HG02840 (cell line): ENCODE data around the gene OR2T10.
"Not testable (repeated sequence)": the region's sequence is repeated elsewhere in the genome, so short reads cannot be mapped to it uniquely, and the experiment has no call there.

Experiments used
- ATAC-seq: cut with Tn5 transposase; IDR thresholded peaks from one replicate; pipeline ENCODE4 v1.9.1; 2021; ENCODE audit warnings: mild to moderate bottlenecking, moderate library complexity, moderate number of reproducible peaks; ENCODE audit not compliant: unreplicated experiment, low FRiP score

The OR2T10 gene

GRCh38 chr1:248599396-248599795 is 1.9 kb upstream of the OR2T10 start:
- ATAC-seq, result no peak

- no peak for ATAC-seq
These were observed 885 bp downstream of the OR2T10 start for GRCh38 chr1:248596615-248597014.

- no peak for ATAC-seq
These were observed 4.3 kb downstream of the OR2T10 start for GRCh38 chr1:248593226-248593625.

GRCh38 chr1:248592655-248593054 is 4.8 kb downstream of the OR2T10 start:
- ATAC-seq, result no peak

GRCh38 chr1:248590055-248590454 is 7.4 kb downstream of the OR2T10 start:
- ATAC-seq, result no peak

- ATAC-seq, result no peak
These were observed 8.2 kb downstream of the OR2T10 start for GRCh38 chr1:248589334-248589733.

- no peak for ATAC-seq
These were observed 12.2 kb downstream of the OR2T10 start for GRCh38 chr1:248585266-248585665.

GRCh38 chr1:248576260-248576980 is 21.1 kb downstream of the OR2T10 start:
- no peak for ATAC-seq

GRCh38 chr1:248574657-248575056 is 22.8 kb downstream of the OR2T10 start, which contains the start of gene OR2T34:
Gene OR2T34, minus strand, starts transcription at chr1:248574757. Its CDS starts 0 bp downstream, at chr1:248574757.
- ATAC-seq, result not testable (repeated sequence)

GRCh38 chr1:248573856-248574255 is 23.6 kb downstream of the OR2T10 start:
- not testable (repeated sequence) for ATAC-seq

GRCh38 chr1:248572049-248572448 is 25.5 kb downstream of the OR2T10 start:
- peak; percentile 97 for ATAC-seq

- ATAC-seq, result not testable (repeated sequence)
These were observed 26.7 kb downstream of the OR2T10 start for GRCh38 chr1:248570811-248571210.

- ATAC-seq, result not testable (repeated sequence)
These were observed 28.5 kb downstream of the OR2T10 start for GRCh38 chr1:248569049-248569448.

GRCh38 chr1:248565530-248566373 is 31.7 kb downstream of the OR2T10 start:
- ATAC-seq, result peak; percentile 81

- ATAC-seq, result not testable (repeated sequence)
These were observed 34.8 kb downstream of the OR2T10 start, which contains the start of gene OR2T29 for GRCh38 chr1:248562672-248563071. Gene OR2T29, minus strand, starts transcription at chr1:248562772. Its CDS starts 3,281 bp downstream, at chr1:248559491.

- ATAC-seq, result not testable (repeated sequence)
These were observed 46.5 kb downstream of the OR2T10 start for GRCh38 chr1:248551027-248551426.

- not testable (repeated sequence) for ATAC-seq
These were observed 50.1 kb downstream of the OR2T10 start for GRCh38 chr1:248547383-248547782.
